Adipocyte (in vitro differentiated cells): ENCODE data around the gene KAT2A.

Source experiments
- DNase-seq: peaks from one replicate; pipeline ENCODE4 v3.0.0-alpha.2; 2015; ENCODE audit warnings: low read depth
- H3K27me3 ChIP-seq: replicated peaks from 2 replicates; pipeline ENCODE4 v1.7.0; 2013; ENCODE audit warnings: mild to moderate bottlenecking, low read length, moderate library complexity; ENCODE audit not compliant: control insufficient read depth, insufficient read depth
- H3K36me3 ChIP-seq: 2 replicates; pipeline ENCODE4 v1.7.0; 2013; ENCODE audit warnings: low read length, mild to moderate bottlenecking, moderate library complexity; ENCODE audit not compliant: control insufficient read depth, insufficient read depth, severe bottlenecking
- H3K4me1 ChIP-seq: 2 replicates; pipeline ENCODE4 v1.7.0; 2013; ENCODE audit warnings: mild to moderate bottlenecking, low read length, moderate library complexity; ENCODE audit not compliant: control insufficient read depth, insufficient read depth
- H3K4me3 ChIP-seq: 2 replicates; pipeline ENCODE4 v1.7.0; 2013; ENCODE audit warnings: mild to moderate bottlenecking, low read length, moderate library complexity
- H3K9ac ChIP-seq: 2 replicates; pipeline ENCODE4 v1.7.0; 2013; ENCODE audit warnings: mild to moderate bottlenecking, low read length, moderate library complexity
- H3K9me3 ChIP-seq: 2 replicates; pipeline ENCODE4 v1.7.0; 2013; ENCODE audit warnings: mild to moderate bottlenecking, low read length, moderate library complexity; ENCODE audit not compliant: control insufficient read depth

Gene KAT2A

GRCh38 chr17:42111871-42112551, 9.2 kb downstream of the KAT2A start:
- peaks cover 13% of the 10 kb centered on the region for H3K4me1 ChIP-seq
- no peaks in the 10 kb centered on the region for H3K27me3 ChIP-seq
- peak; percentile 33 for DNase-seq
- no peaks in the 10 kb centered on the region for H3K9me3 ChIP-seq
- H3K36me3 ChIP-seq = peaks cover 9% of the 10 kb centered on the region
- H3K4me3 ChIP-seq = peak overlapping the region; percentile 88
- H3K9ac ChIP-seq = peak overlapping the region; percentile 88

GRCh38 chr17:42111265-42111636, 9.9 kb downstream of the KAT2A start:
- Histone ChIP-seq H3K9me3 (no peaks in the 10 kb centered on the region), H3K4me3 (peak overlapping the region; percentile 88), H3K4me1 (peaks cover 13% of the 10 kb centered on the region), H3K36me3 (peaks cover 6% of the 10 kb centered on the region), H3K9ac (peak overlapping the region; percentile 88), H3K27me3 (no peaks in the 10 kb centered on the region)
- DNase-seq = no peak

- Histone ChIP-seq H3K4me3 (no peak overlapping the region), H3K36me3 (peaks cover 3% of the 10 kb centered on the region), H3K9me3 (no peaks in the 10 kb centered on the region), H3K4me1 (peaks cover 13% of the 10 kb centered on the region), H3K9ac (no peak overlapping the region), H3K27me3 (no peaks in the 10 kb centered on the region)
- no peak for DNase-seq
These were observed 10.6 kb downstream of the KAT2A start for GRCh38 chr17:42110301-42111264.

GRCh38 chr17:42109086-42109485, 12.1 kb downstream of the KAT2A start:
- Histone ChIP-seq H3K4me3 (no peak overlapping the region), H3K9ac (no peak overlapping the region), H3K9me3 (no peaks in the 10 kb centered on the region), H3K27me3 (no peaks in the 10 kb centered on the region), H3K36me3 (no peaks in the 10 kb centered on the region), H3K4me1 (peaks cover 13% of the 10 kb centered on the region)
- DNase-seq = no peak

GRCh38 chr17:42107597-42108576, 13.3 kb downstream of the KAT2A start:
- Histone ChIP-seq H3K9me3 (no peaks in the 10 kb centered on the region), H3K4me3 (no peak overlapping the region), H3K9ac (no peak overlapping the region), H3K4me1 (peaks cover 11% of the 10 kb centered on the region), H3K27me3 (no peaks in the 10 kb centered on the region), H3K36me3 (no peaks in the 10 kb centered on the region)
- peak; percentile 35 for DNase-seq

GRCh38 chr17:42107124-42107523, 14.0 kb downstream of the KAT2A start:
- H3K9me3 ChIP-seq = no peaks in the 10 kb centered on the region
- H3K36me3 ChIP-seq = no peaks in the 10 kb centered on the region
- no peak overlapping the region for H3K4me3 ChIP-seq
- no peak overlapping the region for H3K9ac ChIP-seq
- no peaks in the 10 kb centered on the region for H3K27me3 ChIP-seq
- no peak for DNase-seq
- peaks cover 8% of the 10 kb centered on the region for H3K4me1 ChIP-seq

GRCh38 chr17:42106009-42106408, 15.2 kb downstream of the KAT2A start:
- Histone ChIP-seq H3K9me3 (no peaks in the 10 kb centered on the region), H3K36me3 (no peaks in the 10 kb centered on the region), H3K27me3 (no peaks in the 10 kb centered on the region), H3K4me3 (no peak overlapping the region), H3K9ac (no peak overlapping the region), H3K4me1 (peaks cover 3% of the 10 kb centered on the region)
- no peak for DNase-seq

- H3K9ac ChIP-seq = no peak overlapping the region
- no peak for DNase-seq
- H3K4me3 ChIP-seq = no peak overlapping the region
- H3K4me1 ChIP-seq = peaks cover 3% of the 10 kb centered on the region
- H3K9me3 ChIP-seq = no peaks in the 10 kb centered on the region
- no peaks in the 10 kb centered on the region for H3K36me3 ChIP-seq
- no peaks in the 10 kb centered on the region for H3K27me3 ChIP-seq
These were observed 16.9 kb downstream of the KAT2A start for GRCh38 chr17:42104264-42104663.

GRCh38 chr17:42103221-42103954, 17.8 kb downstream of the KAT2A start:
- DNase-seq = no peak
- no peaks in the 10 kb centered on the region for H3K9me3 ChIP-seq
- no peaks in the 10 kb centered on the region for H3K36me3 ChIP-seq
- H3K9ac ChIP-seq = no peak overlapping the region
- no peaks in the 10 kb centered on the region for H3K27me3 ChIP-seq
- H3K4me1 ChIP-seq = peaks cover 3% of the 10 kb centered on the region
- no peak overlapping the region for H3K4me3 ChIP-seq

GRCh38 chr17:42101513-42102292, 19.5 kb downstream of the KAT2A start:
- Histone ChIP-seq H3K4me1 (peaks cover 3% of the 10 kb centered on the region), H3K27me3 (peaks cover 15% of the 10 kb centered on the region), H3K36me3 (no peaks in the 10 kb centered on the region), H3K4me3 (no peak overlapping the region), H3K9ac (no peak overlapping the region), H3K9me3 (no peaks in the 10 kb centered on the region)
- peak; percentile 81 for DNase-seq
